Esophagus squamous epithelium (tissue), 5 donors: ENCODE measurements around the gene SEC14L1. TPM values are rescaled to one million over a fixed set of nuclear protein-coding genes. Genes with fewer than 3 reads are reported as not detected.

Experiments used
- DNase-seq: peaks from one replicate; lab custom pipeline; 2025; lab: John Stamatoyannopoulos, UW
- H3K27ac ChIP-seq, 4 donors: fragments of 200-600 bp; sonication (generic); one replicate each; pipeline ENCODE4 v1.5.1; 2016 to 2019; ENCODE audit warnings: mild to moderate bottlenecking in 1 of 4
- H3K27me3 ChIP-seq, 4 donors: fragments of 200-600 bp; sonication (generic); 1 replicate in 3 of 4; 2 replicates in 1 of 4; pipeline versions ENCODE4 v1.5.1 to v1.6.0; 2017 to 2021; ENCODE audit warnings: antibody characterized with exemption in 1 of 4
- H3K36me3 ChIP-seq, 3 donors: fragments of 200-600 bp; sonication (generic); one replicate each; pipeline ENCODE4 v1.5.1; 2016 to 2019
- H3K4me1 ChIP-seq, 3 donors: fragments of 200-600 bp; sonication (generic); one replicate each; pipeline ENCODE4 v1.5.1; 2017 to 2019
- H3K4me3 ChIP-seq, 4 donors: fragments of 200-600 bp; sonication (generic); 1 replicate in 3 of 4; 2 replicates in 1 of 4; pipeline ENCODE4 v1.5.1; 2016 to 2019; ENCODE audit warnings: mild to moderate bottlenecking in 2 of 4, moderate library complexity in 1 of 4
- H3K9me3 ChIP-seq, 3 donors: fragments of 200-600 bp; sonication (generic); one replicate each; pipeline ENCODE4 v1.5.1; 2016 to 2019
- POLR2A ChIP-seq, 4 donors: fragments of 450-650 bp; IDR thresholded peaks; one replicate each; pipeline ENCODE4 v1.6.1; 2017; ENCODE audit warnings: antibody characterized with exemption in 4 of 4, mild to moderate bottlenecking in 4 of 4, moderate library complexity in 3 of 4
- WGBS, 2 donors: methylation state at CpG; one replicate each; pipeline ENCODE4 v1.1.5; 2018; 5-methylcytosine and 5-hydroxymethylcytosine counted together
- intact Hi-C: fragments of 100-400 bp; cut with DNase I; formaldehyde crosslinking; loops from one replicate; pipeline ENCODE4 v1.15.0; 2022
- total RNA-seq, 4 donors: library from RNA; depleted of rRNA; stranded (reverse); fragments of >200 nt; gene quantifications; one replicate each; pipeline ENCODE4 v1.1.0, GENCODE V29; 2016
- TF ChIP-seq, protein P1 (sequence below), 6 experiments: fragments of 450-650 bp in 4 of 6; fragments of 200-600 bp in 2 of 6; sonication (generic) in 2 of 6; IDR thresholded peaks; one replicate each; pipeline ENCODE4 v1.5.1; 2016 to 2019; ENCODE audit warnings: antibody characterized with exemption in 6 of 6, mild to moderate bottlenecking in 4 of 6, moderate library complexity in 4 of 6
- donor health status: DM: yes; HTN: yes; CAD: no.

SEC14L1 gene
- total RNA-seq, 4 donors from 2014 or later = 27.3 to 39.2 (median 32.8) TPM

DNA sequence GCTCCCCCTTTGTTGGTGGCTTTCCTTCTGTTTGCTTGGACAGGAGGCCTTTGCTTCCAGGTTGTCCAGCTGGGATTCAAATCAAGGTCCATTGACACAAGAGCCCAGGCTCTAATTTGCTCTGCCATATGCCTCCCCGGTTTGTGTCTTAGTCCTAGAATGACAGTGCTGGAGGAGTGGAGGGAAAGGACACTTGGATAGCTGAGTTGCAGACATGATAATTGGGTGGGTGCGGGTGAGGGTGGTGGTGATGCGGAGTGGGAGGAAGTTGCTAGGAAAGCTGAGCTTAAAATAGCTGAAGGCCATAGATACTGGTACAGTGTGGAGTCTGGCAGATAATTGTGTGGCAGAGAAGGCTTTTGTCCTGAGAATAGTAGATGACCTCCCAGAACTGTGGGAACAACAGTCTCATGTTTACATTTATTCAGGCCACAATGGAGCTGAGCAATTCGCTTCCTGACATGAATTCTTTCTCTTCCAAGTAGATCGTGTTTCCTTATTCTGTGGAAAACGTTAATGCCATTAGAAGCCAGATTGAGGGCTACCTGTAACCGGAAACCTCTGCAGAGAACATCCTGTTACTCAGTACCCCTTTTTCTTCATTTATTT is 23.8 kb downstream of the SEC14L1 start:
- intact Hi-C loops = no loop called here
- TF ChIP-seq, protein P1, sequence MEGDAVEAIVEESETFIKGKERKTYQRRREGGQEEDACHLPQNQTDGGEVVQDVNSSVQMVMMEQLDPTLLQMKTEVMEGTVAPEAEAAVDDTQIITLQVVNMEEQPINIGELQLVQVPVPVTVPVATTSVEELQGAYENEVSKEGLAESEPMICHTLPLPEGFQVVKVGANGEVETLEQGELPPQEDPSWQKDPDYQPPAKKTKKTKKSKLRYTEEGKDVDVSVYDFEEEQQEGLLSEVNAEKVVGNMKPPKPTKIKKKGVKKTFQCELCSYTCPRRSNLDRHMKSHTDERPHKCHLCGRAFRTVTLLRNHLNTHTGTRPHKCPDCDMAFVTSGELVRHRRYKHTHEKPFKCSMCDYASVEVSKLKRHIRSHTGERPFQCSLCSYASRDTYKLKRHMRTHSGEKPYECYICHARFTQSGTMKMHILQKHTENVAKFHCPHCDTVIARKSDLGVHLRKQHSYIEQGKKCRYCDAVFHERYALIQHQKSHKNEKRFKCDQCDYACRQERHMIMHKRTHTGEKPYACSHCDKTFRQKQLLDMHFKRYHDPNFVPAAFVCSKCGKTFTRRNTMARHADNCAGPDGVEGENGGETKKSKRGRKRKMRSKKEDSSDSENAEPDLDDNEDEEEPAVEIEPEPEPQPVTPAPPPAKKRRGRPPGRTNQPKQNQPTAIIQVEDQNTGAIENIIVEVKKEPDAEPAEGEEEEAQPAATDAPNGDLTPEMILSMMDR (IDR thresholded peaks at IDR 0.05) = no peak
- no peak for TF ChIP-seq POLR2A (IDR thresholded peaks at IDR 0.05)
- Histone ChIP-seq H3K4me1 (peaks cover 7 to 66% (median 34%) of the 10 kb centered on the region in 3 donors), H3K9me3 (peaks cover 0 to 31% (median 22%) of the 10 kb centered on the region in 3 donors), H3K27ac (peak overlapping the region in 3 of 4 donors; percentile 48 to 60 (median 51)), H3K27me3 (no peaks in the 10 kb centered on the region), H3K36me3 (peaks cover 0 to 27% (median 0%) of the 10 kb centered on the region in 3 donors), H3K4me3 (no peak overlapping the region)
- DNase-seq = no peak
- 59 to 64% methylated on average over 7 of the region's 7 CpGs for WGBS, 2 donors

DNA sequence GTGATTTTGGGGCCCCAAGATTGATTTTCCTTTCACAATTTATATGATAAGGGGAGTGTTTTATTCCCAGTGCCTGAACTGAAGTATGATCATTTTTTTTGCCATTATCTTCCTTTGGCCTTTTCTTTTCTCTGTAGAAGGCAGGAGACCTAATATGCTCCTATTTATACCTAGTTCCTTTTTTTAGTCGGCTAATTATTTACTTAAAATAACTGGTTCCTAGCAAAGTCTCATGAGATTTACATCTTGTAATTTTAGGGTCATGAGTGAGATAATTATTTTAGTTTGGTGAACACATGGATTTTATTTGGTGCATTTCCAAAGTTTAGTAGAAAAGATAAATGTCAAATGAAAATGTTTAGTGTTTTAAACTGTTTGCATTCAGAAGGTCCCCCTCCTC is 24.8 kb downstream of the SEC14L1 start:
- H3K9me3 ChIP-seq = peaks cover 0 to 32% (median 23%) of the 10 kb centered on the region in 3 donors
- H3K36me3 ChIP-seq = peaks cover 0 to 27% (median 0%) of the 10 kb centered on the region in 3 donors
- intact Hi-C loops = no loop called here
- H3K27me3 ChIP-seq = no peaks in the 10 kb centered on the region
- H3K4me3 ChIP-seq = no peak overlapping the region
- no peak for TF ChIP-seq POLR2A (IDR thresholded peaks at IDR 0.05)
- TF ChIP-seq, protein P1 (IDR thresholded peaks at IDR 0.05) = no peak
- H3K27ac ChIP-seq = peak overlapping the region in 3 of 4 donors; percentile 48 to 60 (median 51)
- WGBS, 2 donors = 33 to 55% methylated on average over 1 of the region's 1 CpG
- DNase-seq = no peak
- H3K4me1 ChIP-seq = peaks cover 7 to 56% (median 28%) of the 10 kb centered on the region in 3 donors

DNA sequence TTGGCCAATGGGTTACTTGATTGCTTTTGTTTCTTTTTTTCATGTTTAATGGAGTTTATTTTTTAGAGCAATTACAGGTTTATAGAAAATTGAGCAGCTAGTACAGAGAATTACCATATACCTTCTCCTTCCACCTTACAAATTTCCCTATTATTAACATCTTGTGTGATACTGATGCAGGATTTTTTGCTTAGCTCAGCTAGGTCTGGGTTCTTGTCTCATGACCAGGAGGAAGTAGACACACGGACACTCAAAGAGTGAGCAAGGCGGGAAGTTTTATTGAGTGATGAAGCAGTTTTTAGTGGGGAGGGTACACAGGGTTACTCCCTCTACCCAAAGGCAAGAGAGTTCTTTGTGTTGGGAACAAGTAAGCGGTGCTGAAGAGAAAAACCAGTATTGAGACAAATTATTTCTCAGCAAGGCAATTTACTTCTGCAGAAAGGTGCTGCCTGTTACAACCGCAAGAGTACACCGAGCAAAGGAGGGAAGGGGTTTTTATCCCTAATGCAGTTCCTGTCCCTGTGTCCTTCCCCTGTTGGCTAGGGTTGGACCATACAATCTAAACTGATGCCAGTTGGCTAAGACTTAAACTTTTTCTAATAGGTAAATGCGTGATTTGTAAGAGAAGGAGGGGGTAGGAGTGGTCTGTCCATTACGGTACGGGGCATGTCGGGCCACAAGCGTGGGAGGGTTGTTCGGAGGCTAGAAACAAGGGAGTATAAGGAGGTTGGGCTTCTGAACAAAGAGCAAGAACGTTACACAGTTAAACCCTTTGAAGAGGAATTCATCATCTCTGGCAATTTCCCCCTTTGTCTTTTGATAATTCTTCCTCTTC is 26.9 kb downstream of the SEC14L1 start:
- no peak overlapping the region for H3K4me3 ChIP-seq
- peaks cover 7 to 36% (median 21%) of the 10 kb centered on the region in 3 donors for H3K4me1 ChIP-seq
- intact Hi-C loops = no loop called here
- H3K27me3 ChIP-seq = no peaks in the 10 kb centered on the region
- no peak for DNase-seq
- TF ChIP-seq, protein P1 (IDR thresholded peaks at IDR 0.05) = no peak
- no peak for TF ChIP-seq POLR2A (IDR thresholded peaks at IDR 0.05)
- no peak overlapping the region for H3K27ac ChIP-seq
- WGBS, 2 donors = 91 to 96% methylated on average over 12 of the region's 12 CpGs
- peaks cover 0 to 37% (median 23%) of the 10 kb centered on the region in 3 donors for H3K9me3 ChIP-seq
- peaks cover 0 to 27% (median 0%) of the 10 kb centered on the region in 3 donors for H3K36me3 ChIP-seq

DNA sequence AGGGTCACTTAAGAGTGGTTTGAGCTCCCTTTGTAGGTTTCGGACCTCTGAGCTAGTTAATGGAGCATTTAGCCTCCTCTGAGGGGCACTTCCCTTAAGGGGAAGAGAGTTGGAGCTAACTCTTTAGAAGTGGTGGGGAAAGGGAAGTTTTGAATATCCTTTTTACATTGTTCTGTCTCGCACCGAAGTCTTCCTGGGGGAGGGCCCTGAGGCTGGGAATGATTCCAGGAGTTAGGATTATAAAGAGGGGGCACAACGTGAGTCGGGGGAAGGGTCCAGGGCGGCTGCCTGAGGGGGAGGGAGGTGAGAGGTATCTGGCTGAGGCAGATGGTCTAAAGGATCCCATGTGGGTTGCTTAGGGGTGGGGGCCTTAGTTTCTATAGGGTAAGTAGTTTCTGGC is 32.3 kb downstream of the SEC14L1 start:
- no peak for DNase-seq
- Histone ChIP-seq H3K4me1 (peaks cover 0 to 16% (median 0%) of the 10 kb centered on the region in 3 donors), H3K4me3 (no peak overlapping the region), H3K27me3 (no peaks in the 10 kb centered on the region), H3K27ac (peak overlapping the region in 1 of 4 donors; percentile 21), H3K36me3 (peaks cover 0 to 36% (median 10%) of the 10 kb centered on the region in 3 donors), H3K9me3 (peaks cover 20 to 48% (median 35%) of the 10 kb centered on the region in 3 donors)
- 91 to 98% methylated on average over 5 to 6 of the region's 6 CpGs for WGBS, 2 donors
- intact Hi-C loops = no loop called here
- TF ChIP-seq POLR2A (IDR thresholded peaks at IDR 0.05) = no peak
- TF ChIP-seq, protein P1 (IDR thresholded peaks at IDR 0.05) = no peak
